PC-9 (cell line): ENCODE results near the gene CCER1. TPM values are rescaled to one million over a fixed set of nuclear protein-coding genes. Genes with fewer than 3 reads are reported as not detected.

Experiments used
- BruUV-seq: library from RNA; stranded (reverse); fragments of 400-500 nt; replicated peaks from 2 replicates; lab custom pipeline; 2021; lab: Mats Ljungman, UMichigan
- CTCF ChIA-PET: fragments of 300-600 bp; sonication (Branson Sonifier 250); formaldehyde crosslinking; loops from one replicate; lab custom pipeline; 2022; ENCODE audit warnings: antibody characterized with exemption; lab: Charles Lee
- POLR2A ChIA-PET: fragments of 300-600 bp; sonication (Branson Sonifier 250); formaldehyde crosslinking; loops from one replicate; lab custom pipeline; 2022; ENCODE audit warnings: antibody characterized with exemption; ENCODE audit not compliant: unreplicated experiment; lab: Charles Lee
- DNase-seq, 2 experiments: peaks; one replicate each; pipeline versions ENCODE4 v3.0.0 to v3.0.0-alpha.2; 2015 to 2022; ENCODE audit warnings: mixed read lengths in 1 of 2
- H2AFZ ChIP-seq: fragments of 200-600 bp; sonication (generic); 2 replicates; pipeline ENCODE4 v1.8.1; 2017; ENCODE audit warnings: antibody characterized with exemption
- H3F3A ChIP-seq: fragments of 200-600 bp; sonication (generic); 2 replicates; pipeline ENCODE4 v1.8.1; 2017; ENCODE audit warnings: antibody characterized with exemption, mild to moderate bottlenecking, low read depth; ENCODE audit not compliant: insufficient read depth
- H3K27ac ChIP-seq: fragments of 200-600 bp; sonication (generic); 2 replicates; pipeline ENCODE4 v1.6.1; 2016; ENCODE audit warnings: mixed run types
- H3K27me3 ChIP-seq: fragments of 200-600 bp; sonication (generic); 2 replicates; pipeline ENCODE4 v1.6.1; 2016; ENCODE audit warnings: low read depth, mixed run types; ENCODE audit not compliant: insufficient read depth
- H3K36me3 ChIP-seq: fragments of 200-600 bp; sonication (generic); 2 replicates; pipeline ENCODE4 v1.6.1; 2016; ENCODE audit warnings: low read depth, mixed run types
- H3K4me1 ChIP-seq: fragments of 200-600 bp; sonication (generic); replicated peaks from 2 replicates; pipeline ENCODE4 v1.6.1; 2016; ENCODE audit warnings: mixed run types; ENCODE audit not compliant: insufficient read depth
- H3K4me2 ChIP-seq: fragments of 200-600 bp; sonication (generic); 2 replicates; pipeline ENCODE4 v1.6.1; 2017; ENCODE audit warnings: mixed run types
- H3K4me3 ChIP-seq: fragments of 200-600 bp; sonication (generic); 2 replicates; pipeline ENCODE4 v1.6.1; 2016; ENCODE audit warnings: mixed run types
- H3K79me2 ChIP-seq: fragments of 200-600 bp; sonication (generic); 2 replicates; pipeline ENCODE4 v1.6.1; 2017; ENCODE audit warnings: low read depth, mixed run types
- H3K9me2 ChIP-seq: fragments of 200-600 bp; sonication (generic); 2 replicates; pipeline ENCODE4 v1.8.1; 2017; ENCODE audit warnings: mild to moderate bottlenecking; ENCODE audit not compliant: insufficient read depth
- H3K9me3 ChIP-seq: fragments of 200-600 bp; sonication (generic); 2 replicates; pipeline ENCODE4 v1.8.1; 2016; ENCODE audit warnings: low read depth; ENCODE audit not compliant: insufficient read depth
- H4K20me1 ChIP-seq: fragments of 200-600 bp; sonication (generic); 2 replicates; pipeline ENCODE4 v1.8.1; 2017; ENCODE audit not compliant: insufficient read depth
- EZH2 ChIP-seq: fragments of 200-600 bp; sonication (generic); IDR thresholded peaks from 2 replicates; pipeline ENCODE4 v1.8.0; 2017; ENCODE audit warnings: antibody characterized with exemption, low read depth
- intact Hi-C: fragments of 100-400 bp; cut with micrococcal nuclease; formaldehyde crosslinking; loops from one replicate; pipeline ENCODE4 v1.10.0; 2022; ENCODE audit not compliant: unreplicated experiment
- total RNA-seq: library from RNA; stranded (reverse); gene quantifications from 2 replicates; pipeline ENCODE4 v1.2.3, GENCODE V29; 2021
- TF ChIP-seq, protein P1 (sequence below): fragments of 200-600 bp; sonication (generic); conservative IDR thresholded peaks from 2 replicates; pipeline ENCODE4 v1.6.1; 2017; ENCODE audit warnings: mixed run types, antibody characterized with exemption, mild to moderate bottlenecking, moderate library complexity

The CCER1 gene
- total RNA-seq, 1 experiment from 2014 or later, result not detected

DNA sequence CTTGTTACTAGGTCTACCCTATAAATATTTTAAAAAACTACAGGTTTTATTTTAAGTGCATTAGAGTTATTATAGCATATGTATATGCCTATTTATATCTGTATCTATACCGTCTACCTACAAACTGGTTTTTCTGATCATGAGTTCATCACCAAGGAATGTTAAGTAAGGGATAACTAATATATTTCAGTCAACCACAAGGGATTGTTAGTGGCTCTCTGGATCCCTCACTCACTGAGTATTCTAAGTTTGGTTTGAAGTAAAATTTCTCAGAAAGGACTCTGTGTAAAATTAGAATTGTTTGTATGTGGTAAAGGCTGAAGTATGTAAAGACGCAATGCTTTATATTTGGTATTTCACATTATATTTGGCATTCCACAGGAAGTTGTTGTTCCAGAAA lies 45.0 kb upstream of the CCER1 start:
- peaks cover 31% of the 10 kb centered on the region for H3K4me1 ChIP-seq
- no TSS peak for BruUV-seq
- H3K9me3 ChIP-seq, result no peaks in the 10 kb centered on the region
- H2AFZ ChIP-seq, result 0 out of 2 replicates have a peak overlapping the region, but pooled peaks have one; percentile 43
- CTCF ChIA-PET, result no interaction called here
- peak in 1 of 2 experiments; percentile 62 for DNase-seq
- H3K4me2 ChIP-seq, result peak overlapping the region; percentile 15; the same call in 1 of the 2 replicates
- H3K9me2 ChIP-seq, result no peaks in the 10 kb centered on the region
- no peaks in the 10 kb centered on the region for H3K36me3 ChIP-seq
- H3K27me3 ChIP-seq, result no peaks in the 10 kb centered on the region
- TF ChIP-seq, protein P1, sequence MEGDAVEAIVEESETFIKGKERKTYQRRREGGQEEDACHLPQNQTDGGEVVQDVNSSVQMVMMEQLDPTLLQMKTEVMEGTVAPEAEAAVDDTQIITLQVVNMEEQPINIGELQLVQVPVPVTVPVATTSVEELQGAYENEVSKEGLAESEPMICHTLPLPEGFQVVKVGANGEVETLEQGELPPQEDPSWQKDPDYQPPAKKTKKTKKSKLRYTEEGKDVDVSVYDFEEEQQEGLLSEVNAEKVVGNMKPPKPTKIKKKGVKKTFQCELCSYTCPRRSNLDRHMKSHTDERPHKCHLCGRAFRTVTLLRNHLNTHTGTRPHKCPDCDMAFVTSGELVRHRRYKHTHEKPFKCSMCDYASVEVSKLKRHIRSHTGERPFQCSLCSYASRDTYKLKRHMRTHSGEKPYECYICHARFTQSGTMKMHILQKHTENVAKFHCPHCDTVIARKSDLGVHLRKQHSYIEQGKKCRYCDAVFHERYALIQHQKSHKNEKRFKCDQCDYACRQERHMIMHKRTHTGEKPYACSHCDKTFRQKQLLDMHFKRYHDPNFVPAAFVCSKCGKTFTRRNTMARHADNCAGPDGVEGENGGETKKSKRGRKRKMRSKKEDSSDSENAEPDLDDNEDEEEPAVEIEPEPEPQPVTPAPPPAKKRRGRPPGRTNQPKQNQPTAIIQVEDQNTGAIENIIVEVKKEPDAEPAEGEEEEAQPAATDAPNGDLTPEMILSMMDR, result no peak
- no peak for TF ChIP-seq EZH2
- no peaks in the 10 kb centered on the region for H3F3A ChIP-seq
- intact Hi-C loops, result no loop called here
- H3K79me2 ChIP-seq, result no peaks in the 10 kb centered on the region
- POLR2A ChIA-PET, result no interaction called here
- H4K20me1 ChIP-seq, result no peaks in the 10 kb centered on the region
- no peak overlapping the region for H3K4me3 ChIP-seq
- 0 out of 2 replicates have a peak overlapping the region, but pooled peaks have one; percentile 8 for H3K27ac ChIP-seq

DNA sequence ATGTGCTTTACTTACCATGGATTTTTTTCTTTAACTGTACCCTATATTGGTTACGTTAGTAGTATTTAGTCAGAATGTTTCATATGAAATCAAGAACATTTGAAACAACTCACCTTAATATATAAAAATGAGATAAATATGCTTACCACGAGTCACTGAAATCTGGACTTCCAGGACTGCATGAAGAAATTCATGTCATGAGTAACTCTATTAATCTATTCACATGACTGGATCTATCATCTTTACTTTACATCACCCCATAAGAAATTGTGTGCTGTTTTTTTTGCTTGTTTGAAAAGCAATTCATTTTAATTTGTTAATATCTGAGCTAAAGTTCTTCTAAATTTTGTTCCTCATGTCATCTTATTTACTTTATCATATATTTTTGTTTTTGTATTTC lies 44.6 kb upstream of the CCER1 start:
- ChIA-PET POLR2A (no interaction called here), CTCF (no interaction called here)
- Histone ChIP-seq H4K20me1 (no peaks in the 10 kb centered on the region), H3K9me3 (no peaks in the 10 kb centered on the region), H3K27ac (no peak overlapping the region), H3F3A (no peaks in the 10 kb centered on the region), H3K4me3 (no peak overlapping the region), H3K4me1 (peaks cover 31% of the 10 kb centered on the region), H3K36me3 (no peaks in the 10 kb centered on the region), H3K4me2 (no peak overlapping the region), H2AFZ (no peak overlapping the region), H3K9me2 (no peaks in the 10 kb centered on the region), H3K27me3 (no peaks in the 10 kb centered on the region), H3K79me2 (no peaks in the 10 kb centered on the region)
- no peak for DNase-seq
- TF ChIP-seq, protein P1, result no peak
- no peak for TF ChIP-seq EZH2
- intact Hi-C loops, result no loop called here
- BruUV-seq, result no TSS peak

DNA sequence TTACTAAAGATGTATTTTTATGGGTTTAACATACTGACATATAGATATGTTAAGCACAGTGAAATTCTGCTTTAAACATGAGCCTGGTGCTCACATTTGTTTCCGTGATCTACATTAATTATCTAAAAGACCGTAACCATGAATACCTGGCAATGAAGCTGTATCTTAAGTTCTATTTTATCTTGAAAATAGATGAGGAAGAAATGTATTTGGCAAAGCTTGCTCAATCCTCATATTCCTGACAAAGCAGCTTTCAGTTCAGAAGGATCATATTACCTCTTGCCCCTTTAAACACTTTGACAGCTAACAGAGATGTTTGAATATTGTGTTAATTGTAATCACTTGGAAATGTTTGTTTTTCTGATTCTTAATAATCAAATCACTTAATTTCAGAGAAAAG lies 40.0 kb upstream of the CCER1 start:
- H3K4me1 ChIP-seq, result peaks cover 7% of the 10 kb centered on the region
- no peak overlapping the region for H3K4me2 ChIP-seq
- H3K79me2 ChIP-seq, result no peaks in the 10 kb centered on the region
- no peak overlapping the region for H2AFZ ChIP-seq
- ChIA-PET POLR2A (no interaction called here), CTCF (no interaction called here)
- no peaks in the 10 kb centered on the region for H3K27me3 ChIP-seq
- no peaks in the 10 kb centered on the region for H3K9me3 ChIP-seq
- no peaks in the 10 kb centered on the region for H3K36me3 ChIP-seq
- intact Hi-C loops, result no loop called here
- no peak for TF ChIP-seq EZH2
- TF ChIP-seq, protein P1, result no peak
- H3K27ac ChIP-seq, result no peak overlapping the region
- H3K9me2 ChIP-seq, result no peaks in the 10 kb centered on the region
- no peaks in the 10 kb centered on the region for H4K20me1 ChIP-seq
- BruUV-seq, result no TSS peak
- H3K4me3 ChIP-seq, result no peak overlapping the region
- DNase-seq, result no peak
- no peaks in the 10 kb centered on the region for H3F3A ChIP-seq
